Measurements from ENCODE around the gene KRTAP29-1.
"Not testable (repeated sequence)": the region's sequence is repeated elsewhere in the genome, so short reads cannot be mapped to it uniquely, and the experiment has no call there.

The KRTAP29-1 gene

GRCh38 chr17:41298458-41299135 lies 4.1 kb downstream of the KRTAP29-1 start:
- no peak for DNase-seq (ENCODE audit: low read depth)

GRCh38 chr17:41296846-41297245 lies 5.8 kb downstream of the KRTAP29-1 start:
- no peak for DNase-seq (ENCODE audit: low read depth)

GRCh38 chr17:41294016-41294415 lies 8.6 kb downstream of the KRTAP29-1 start:
- no peak for DNase-seq (ENCODE audit: low read depth)

DNA sequence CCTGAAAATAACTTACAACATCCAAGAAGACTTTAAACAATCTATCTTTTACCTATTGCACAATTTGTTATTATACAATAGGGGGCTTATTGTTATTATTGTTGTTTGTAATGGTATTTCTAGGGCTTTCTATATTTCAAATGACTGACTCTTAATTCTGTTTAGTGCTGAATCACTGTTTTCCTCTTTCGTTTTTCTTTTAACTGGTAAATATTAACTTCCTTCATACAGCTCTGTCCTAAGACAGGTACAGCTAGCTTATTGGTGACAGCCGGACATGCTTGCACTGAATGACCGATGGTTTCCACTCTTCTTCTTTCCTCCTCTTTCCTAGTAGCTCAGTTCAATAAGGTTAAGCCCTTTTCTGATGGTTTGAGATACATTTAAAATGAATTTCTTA lies 15.6 kb downstream of the KRTAP29-1 start:
- DNase-seq (ENCODE audit: low read depth), result no peak

DNA sequence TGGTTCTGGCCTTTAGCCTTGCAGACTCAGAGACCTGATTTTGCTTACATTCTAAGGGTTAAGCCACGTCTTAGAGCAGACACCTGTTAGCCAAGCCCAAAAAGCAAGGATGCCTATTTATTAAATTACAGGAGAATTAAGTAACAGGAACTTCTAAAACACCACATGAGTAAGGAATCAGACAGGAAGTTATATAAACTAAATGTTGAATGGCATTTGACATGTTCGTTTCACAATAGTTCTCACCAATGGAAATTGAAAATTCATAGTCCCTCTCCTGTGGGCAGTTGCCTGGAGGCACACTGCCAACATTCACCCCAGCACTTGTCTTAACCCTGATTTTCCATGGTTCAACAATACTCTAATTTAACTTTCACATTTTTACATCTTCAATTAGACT lies 18.1 kb downstream of the KRTAP29-1 start:
- DNase-seq (ENCODE audit: low read depth), result no peak

DNA sequence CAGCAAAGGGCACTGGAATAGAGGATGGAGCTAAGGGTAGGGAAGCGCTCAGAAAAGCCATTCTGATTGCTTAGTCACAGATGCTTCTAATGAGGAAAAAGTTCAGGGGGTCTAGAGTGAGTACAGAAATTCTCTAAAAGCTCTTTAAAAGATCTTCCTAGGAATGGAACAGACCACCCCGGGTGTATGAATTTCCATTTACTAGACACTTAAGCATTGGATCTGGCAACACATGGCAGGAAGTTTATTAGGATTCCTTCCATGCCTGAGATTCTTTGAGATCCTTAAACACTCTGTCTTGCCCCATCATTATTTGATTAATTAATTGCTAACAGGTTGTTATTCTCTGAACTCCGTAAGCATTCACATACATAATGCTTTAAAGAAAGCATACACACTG lies 18.6 kb downstream of the KRTAP29-1 start:
- peak; percentile 42 for DNase-seq (ENCODE audit: low read depth)

DNA sequence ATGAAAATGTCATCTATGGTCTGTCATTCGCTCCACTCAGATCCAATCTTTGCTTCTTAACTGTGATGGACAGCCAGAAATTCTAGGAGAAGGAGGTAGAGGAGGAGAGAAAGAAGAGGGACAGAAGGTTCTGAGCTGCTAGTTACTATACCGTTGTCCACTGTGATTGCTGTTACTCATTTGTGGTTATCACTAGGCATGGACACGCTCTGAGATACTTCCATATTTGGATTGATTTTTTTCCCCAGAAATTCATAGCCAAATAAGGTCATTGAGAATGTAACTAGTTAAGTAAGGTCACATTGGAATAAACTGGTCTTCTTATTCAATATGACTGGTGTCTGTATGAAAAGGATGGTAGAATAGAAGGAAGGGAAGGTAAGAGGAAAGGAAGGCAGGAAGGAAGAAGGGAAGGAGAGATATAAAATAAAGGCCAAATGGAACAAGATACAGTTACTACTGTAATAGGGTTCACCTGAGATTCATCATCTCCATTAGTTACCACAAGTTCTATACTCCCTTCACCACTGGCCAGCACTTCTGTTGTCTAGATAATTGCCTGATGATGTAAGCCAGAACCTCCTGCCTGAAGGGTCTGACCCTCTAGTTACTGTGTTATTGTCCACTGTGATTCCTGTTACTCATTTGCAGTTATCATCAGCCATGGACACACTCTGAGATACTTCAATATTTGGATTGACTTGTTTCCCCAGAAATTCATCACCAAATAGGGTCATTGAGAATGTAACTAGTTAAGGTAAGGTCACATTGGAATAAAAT lies 24.3 kb downstream of the KRTAP29-1 start:
- DNase-seq (ENCODE audit: low read depth), result no peak

GRCh38 chr17:41275648-41276190 lies 26.9 kb downstream of the KRTAP29-1 start, which contains the start of gene KRTAP9-7:
Gene KRTAP9-7, plus strand, starts transcription at chr17:41275698. Its CDS starts 0 bp downstream, at chr17:41275698.
- DNase-seq (ENCODE audit: low read depth), result not testable (repeated sequence)

GRCh38 chr17:41271858-41272257 lies 30.8 kb downstream of the KRTAP29-1 start:
- DNase-seq (ENCODE audit: low read depth), result no peak

- DNase-seq (ENCODE audit: low read depth), result not testable (repeated sequence)
Measured at GRCh38 chr17:41271323-41271722, 31.3 kb downstream of the KRTAP29-1 start.

GRCh38 chr17:41267711-41268110 lies 34.9 kb downstream of the KRTAP29-1 start:
- no peak for DNase-seq (ENCODE audit: low read depth)

DNA sequence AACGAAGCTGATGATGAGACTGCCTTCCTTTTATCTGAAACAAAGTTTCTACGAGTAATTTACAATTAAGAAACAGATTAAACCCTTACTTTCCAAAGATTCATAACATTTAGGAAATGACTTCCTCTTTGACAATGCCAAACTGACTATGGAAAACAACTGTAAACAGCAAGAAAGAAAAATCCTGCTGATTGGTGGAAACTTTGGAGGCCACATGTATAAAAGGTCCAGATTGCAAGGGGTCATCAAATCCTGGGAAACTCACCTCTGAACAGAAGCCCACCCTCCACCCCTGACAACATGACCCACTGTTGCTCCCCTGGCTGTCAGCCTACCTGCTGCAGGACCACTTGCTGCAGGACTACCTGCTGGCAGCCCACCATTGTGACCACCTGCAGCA lies 37.6 kb downstream of the KRTAP29-1 start, which contains the start of gene KRTAP9-6:
TSS of gene KRTAP9-6 (plus strand) at position 301 of the 400 bp plus-strand sequence. CDS start at position 301, 0 bp downstream.
- no peak for DNase-seq (ENCODE audit: low read depth)

GRCh38 chr17:41264599-41264998 lies 38.1 kb downstream of the KRTAP29-1 start:
- DNase-seq (ENCODE audit: low read depth), result no peak

DNA sequence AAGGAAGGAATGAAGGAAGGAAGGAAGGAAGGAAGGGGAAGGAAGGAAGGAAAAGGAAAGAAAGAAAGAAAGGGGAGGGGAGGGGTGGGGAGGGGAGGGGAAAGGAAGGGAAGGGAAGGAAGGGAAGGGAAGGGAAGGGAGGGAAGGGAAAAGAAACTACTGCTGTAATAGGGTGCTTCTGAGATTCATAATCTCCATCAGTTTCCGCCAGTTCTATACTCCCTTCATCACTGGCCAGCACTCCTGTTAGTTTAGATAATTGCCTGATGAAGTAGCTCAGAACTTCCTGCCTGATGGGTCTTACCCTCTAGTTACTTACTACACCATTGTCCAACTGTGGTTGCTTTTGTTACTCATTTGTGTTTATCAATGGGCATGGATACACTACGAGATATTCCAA lies 39.4 kb downstream of the KRTAP29-1 start:
- DNase-seq (ENCODE audit: low read depth), result no peak

DNA sequence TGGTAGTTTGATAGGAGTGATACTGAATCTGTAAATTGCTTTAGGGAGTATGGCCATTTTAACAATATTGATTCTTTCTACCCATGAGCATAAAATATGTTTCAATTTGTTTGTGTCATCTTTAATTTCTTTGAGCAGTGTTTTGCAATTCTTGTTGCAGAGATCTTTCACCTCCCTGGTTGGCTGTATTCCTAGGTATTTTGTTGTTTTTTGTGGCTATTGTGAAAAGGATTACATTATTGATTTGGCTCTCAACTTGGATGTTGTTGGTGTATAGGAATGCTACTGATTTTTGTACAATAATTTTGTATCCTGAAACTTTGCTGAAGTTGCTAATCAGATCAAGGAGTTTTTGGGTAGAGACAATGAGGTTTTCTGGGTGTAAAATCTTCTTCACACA lies 44.2 kb downstream of the KRTAP29-1 start:
- DNase-seq (ENCODE audit: low read depth), result peak; percentile 15

DNA sequence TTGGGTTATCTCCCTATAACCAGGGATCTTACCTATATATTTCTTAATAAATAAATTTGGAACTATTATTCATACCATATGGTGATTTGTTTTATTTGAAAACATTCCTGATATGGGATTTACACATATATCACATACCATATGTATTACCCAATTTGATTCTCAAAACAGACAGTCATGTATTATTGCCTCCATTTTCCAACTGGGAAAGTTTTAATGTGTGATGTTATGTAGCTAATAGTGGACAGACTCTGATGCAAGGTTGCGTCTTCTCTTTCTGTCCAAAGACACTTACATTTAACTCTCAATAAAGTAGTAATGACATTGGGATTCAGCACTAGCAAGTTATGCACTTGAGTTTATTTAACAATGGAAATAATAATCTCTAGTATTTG lies 46.4 kb downstream of the KRTAP29-1 start:
- DNase-seq (ENCODE audit: low read depth), result no peak

DNA sequence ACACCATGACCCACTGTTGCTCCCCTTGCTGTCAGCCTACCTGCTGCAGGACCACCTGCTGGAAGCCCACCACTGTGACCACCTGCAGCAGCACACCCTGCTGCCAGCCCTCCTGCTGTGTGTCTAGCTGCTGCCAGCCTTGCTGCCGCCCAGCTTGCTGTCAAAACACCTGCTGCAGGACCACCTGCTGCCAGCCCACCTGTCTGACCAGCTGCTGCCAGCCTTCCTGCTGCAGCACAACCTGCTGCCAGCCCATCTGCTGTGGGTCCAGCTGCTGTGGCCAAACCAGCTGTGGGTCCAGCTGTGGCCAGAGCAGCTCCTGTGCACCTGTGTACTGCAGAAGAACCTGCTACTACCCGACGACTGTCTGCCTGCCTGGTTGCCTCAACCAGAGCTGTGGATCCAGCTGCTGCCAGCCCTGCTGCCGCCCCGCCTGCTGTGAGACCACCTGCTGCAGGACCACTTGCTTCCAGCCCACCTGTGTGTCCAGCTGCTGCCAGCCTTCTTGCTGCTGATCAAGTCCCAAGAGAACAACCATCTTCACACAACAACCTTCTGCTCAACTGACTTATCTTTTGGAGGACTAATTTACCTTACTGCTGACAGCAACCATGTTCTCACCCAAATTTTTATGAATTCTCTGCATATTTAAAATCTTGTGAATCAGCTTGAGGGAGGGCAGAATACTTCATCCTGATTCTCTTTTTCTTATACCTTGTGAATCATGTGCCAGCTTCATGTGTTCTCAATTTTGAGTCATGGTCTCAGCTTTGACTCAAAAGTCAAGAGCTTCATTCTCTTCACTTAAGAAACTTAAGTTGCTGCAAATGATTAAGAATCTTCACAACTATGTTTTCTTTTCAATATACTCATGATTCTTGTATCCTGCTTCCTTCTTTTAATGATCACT lies 47.0 kb downstream of the KRTAP29-1 start, which contains the start of gene KRTAP9-9:
TSS of gene KRTAP9-9 (plus strand) at position 4 of the 910 bp plus-strand sequence.
- DNase-seq (ENCODE audit: low read depth), result not testable (repeated sequence)

DNA sequence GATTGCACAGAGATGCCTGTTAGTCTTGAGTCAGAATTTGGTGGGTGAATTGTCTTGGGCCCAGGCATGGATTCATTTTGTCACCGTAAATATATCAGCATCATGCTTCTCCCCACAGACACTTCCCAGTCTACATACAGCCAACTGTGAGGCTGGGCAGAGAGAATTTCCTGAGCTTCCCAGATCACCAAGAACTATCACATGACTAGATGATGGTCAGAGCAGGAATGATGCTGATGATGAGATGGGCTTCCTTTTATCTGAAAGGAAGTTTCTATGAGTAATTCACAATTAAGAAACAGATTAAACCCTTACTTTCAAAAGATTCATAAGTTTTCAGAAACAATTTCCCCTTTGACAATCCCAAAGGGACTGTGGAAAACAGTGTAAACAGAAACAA lies 47.8 kb downstream of the KRTAP29-1 start:
- DNase-seq (ENCODE audit: low read depth), result no peak

Data from GM04503 (cell line).